ENCODE results near the gene PKD2L2.

GRCh38 chr5:137842296-137842695 is 47.0 kb upstream of the PKD2L2 start:
- no peak for TF ChIP-seq CTCF (conservative IDR thresholded peaks at IDR 0.05; ENCODE audit: low read length)
- no peak for TF ChIP-seq EZH2phosphoT487 (IDR thresholded peaks at IDR 0.05; ENCODE audit: borderline replicate concordance, low read depth, low read length)

Data from OCI-LY7 (cell line).